Stimulated activated CD4-positive, alpha-beta T cell treated with anti-CD3 and anti-CD28 coated beads, Interleukin-15, amount 100 ng/mL, for 1 hour (primary cell): Measurements from ENCODE around the gene ZNF471.

Experiments used
- DNase-seq, 2 donors: peaks; one replicate each; pipeline ENCODE4 v3.0.0-alpha.2; 2020; ENCODE audit warnings: low read depth in 1 of 2, low spot score in 1 of 2

Gene ZNF471

GRCh38 chr19:56572589-56572988, 64.9 kb downstream of the ZNF471 start:
- DNase-seq = no peak

GRCh38 chr19:56573914-56574313, 66.3 kb downstream of the ZNF471 start:
- no peak for DNase-seq

- DNase-seq = no peak
Measured at GRCh38 chr19:56577719-56578602, 70.3 kb downstream of the ZNF471 start.
